Fibroblast of lung (primary cell): ENCODE results near the gene RBMS1. TPM values are rescaled to one million over a fixed set of nuclear protein-coding genes. Genes with fewer than 3 reads are reported as not detected.

Source experiments
- DNase-seq, 2 donors: peaks; one replicate each; pipeline versions ENCODE4 v3.0.0 to v3.0.0-alpha.2; 2010; ENCODE audit warnings: low read depth in 2 of 2
- H2AFZ ChIP-seq: 2 replicates; pipeline ENCODE4 v1.5.1; 2012; ENCODE audit warnings: low read length, control low read depth, inconsistent platforms
- H3K27ac ChIP-seq: 2 replicates; pipeline ENCODE4 v1.5.1; 2011; ENCODE audit warnings: low read length, control low read depth; ENCODE audit not compliant: insufficient read depth
- H3K27me3 ChIP-seq: 2 replicates; pipeline ENCODE4 v1.5.1; 2011; ENCODE audit warnings: mild to moderate bottlenecking, low read length; ENCODE audit not compliant: control insufficient read depth, insufficient read depth
- H3K36me3 ChIP-seq: 2 replicates; pipeline ENCODE4 v1.5.1; 2011; ENCODE audit warnings: low read length; ENCODE audit not compliant: control insufficient read depth, insufficient read depth
- H3K4me1 ChIP-seq: 2 replicates; pipeline ENCODE4 v1.5.1; 2011; ENCODE audit warnings: low read length; ENCODE audit not compliant: control insufficient read depth, insufficient read depth; ENCODE audit errors: extremely low read depth
- H3K4me2 ChIP-seq: 2 replicates; pipeline ENCODE4 v1.5.1; 2011; ENCODE audit warnings: low read length, control low read depth; ENCODE audit not compliant: insufficient read depth; ENCODE audit errors: extremely low read depth
- H3K4me3 ChIP-seq, 4 experiments: fragments of 200-600 bp in 1 of 4; sonication (generic) in 1 of 4; replicated peaks in 1 of 4; 2 replicates each; pipeline ENCODE4 v1.5.1; 2011 to 2016; ENCODE audit warnings: low read length in 4 of 4, low read depth in 3 of 4, mild to moderate bottlenecking in 3 of 4, control low read depth in 2 of 4, inconsistent platforms in 1 of 4, mixed read lengths in 1 of 4; ENCODE audit not compliant: insufficient read depth in 1 of 4; ENCODE audit errors: control extremely low read depth in 1 of 4
- H3K79me2 ChIP-seq: 2 replicates; pipeline ENCODE4 v1.5.1; 2012; ENCODE audit warnings: mild to moderate bottlenecking, low read length, inconsistent platforms; ENCODE audit not compliant: control insufficient read depth, insufficient read depth
- H3K9ac ChIP-seq: 2 replicates; pipeline ENCODE4 v1.5.1; 2011; ENCODE audit warnings: mild to moderate bottlenecking, low read length, control low read depth; ENCODE audit not compliant: insufficient read depth
- H3K9me3 ChIP-seq: 2 replicates; pipeline ENCODE4 v1.5.1; 2012; ENCODE audit warnings: low read depth, low read length; ENCODE audit not compliant: control insufficient read depth, insufficient read depth
- H4K20me1 ChIP-seq: 2 replicates; pipeline ENCODE4 v1.5.1; 2011; ENCODE audit warnings: low read length; ENCODE audit not compliant: control insufficient read depth, insufficient read depth; ENCODE audit errors: extremely low read depth
- CTCF ChIP-seq, 2 donors: IDR thresholded peaks in 1 of 2; conservative IDR thresholded peaks in 1 of 2; 1 replicate in 1 of 2; 2 replicates in 1 of 2; pipeline ENCODE4 v1.5.1; 2011 to 2012; ENCODE audit warnings: low read length in 2 of 2, control low read depth in 1 of 2, inconsistent platforms in 1 of 2, low read depth in 1 of 2, mild to moderate bottlenecking in 1 of 2
- EZH2 ChIP-seq: IDR thresholded peaks from 2 replicates; pipeline ENCODE4 v1.5.1; 2012; ENCODE audit warnings: low read length, control low read depth, mild to moderate bottlenecking; ENCODE audit errors: missing control alignments
- polyA plus RNA-seq, 2 donors: library from polyadenylated mRNA; depleted of rRNA in 1 of 2; stranded (reverse) in 1 of 2; unstranded in 1 of 2; fragments of >200 nt; gene quantifications; 2 replicates each; pipeline ENCODE4 v1.2.1, GENCODE V29; 2011 to 2012; ENCODE audit warnings: missing spikeins in 1 of 2
- total RNA-seq: library from RNA; depleted of rRNA; stranded (reverse); fragments of >200 nt; gene quantifications from 2 replicates; pipeline ENCODE4 v1.2.1, GENCODE V29; 2014

Gene RBMS1
- total and polyA plus RNA-seq, 2 donors (not counting 1 experiment from before 2014, with no cell fraction given) = 77.3 to 146 TPM

- no peaks in the 10 kb centered on the region for H3K36me3 ChIP-seq
- H3K27me3 ChIP-seq = no peaks in the 10 kb centered on the region
- TF ChIP-seq CTCF (conservative IDR thresholded peaks at IDR 0.05 in 1 of 2, IDR thresholded peaks at IDR 0.05 in 1 of 2; ENCODE audit: low read depth in 1 of 2, low read length in 2 of 2) (no peak), EZH2 (no peak)
- H3K9me3 ChIP-seq = no peaks in the 10 kb centered on the region
- no peak overlapping the region for H3K9ac ChIP-seq
- H4K20me1 ChIP-seq = peaks cover 4% of the 10 kb centered on the region
- H3K4me3 ChIP-seq = no peak overlapping the region
- peaks cover 87% of the 10 kb centered on the region for H3K79me2 ChIP-seq
- H3K4me1 ChIP-seq = peaks cover 9% of the 10 kb centered on the region
- H3K4me2 ChIP-seq = no peak overlapping the region
- no peak for DNase-seq
- no peak overlapping the region for H3K27ac ChIP-seq
- H2AFZ ChIP-seq = no peak overlapping the region
Observed at GRCh38 chr2:160356485-160356884, 137.1 kb downstream of the RBMS1 start.

- TF ChIP-seq EZH2 (no peak), CTCF (conservative IDR thresholded peaks at IDR 0.05 in 1 of 2, IDR thresholded peaks at IDR 0.05 in 1 of 2; ENCODE audit: low read depth in 1 of 2, low read length in 2 of 2) (no peak)
- H3K27ac ChIP-seq = no peak overlapping the region
- H3K36me3 ChIP-seq = no peaks in the 10 kb centered on the region
- no peaks in the 10 kb centered on the region for H3K9me3 ChIP-seq
- no peak overlapping the region for H3K4me2 ChIP-seq
- H2AFZ ChIP-seq = no peak overlapping the region
- H3K79me2 ChIP-seq = peaks cover 84% of the 10 kb centered on the region
- peaks cover 9% of the 10 kb centered on the region for H3K4me1 ChIP-seq
- no peak for DNase-seq
- H3K9ac ChIP-seq = no peak overlapping the region
- H3K4me3 ChIP-seq = no peak overlapping the region
- H4K20me1 ChIP-seq = peaks cover 4% of the 10 kb centered on the region
- H3K27me3 ChIP-seq = no peaks in the 10 kb centered on the region
Observed at GRCh38 chr2:160355080-160355479, 138.5 kb downstream of the RBMS1 start.

- DNase-seq = no peak
- H3K9me3 ChIP-seq = no peaks in the 10 kb centered on the region
- no peak for TF ChIP-seq EZH2
- TF ChIP-seq CTCF (conservative IDR thresholded peaks at IDR 0.05 in 1 of 2, IDR thresholded peaks at IDR 0.05 in 1 of 2; ENCODE audit: low read depth in 1 of 2, low read length in 2 of 2) = no peak
- H4K20me1 ChIP-seq = peaks cover 4% of the 10 kb centered on the region
- peaks cover 9% of the 10 kb centered on the region for H3K4me1 ChIP-seq
- H3K79me2 ChIP-seq = peaks cover 84% of the 10 kb centered on the region
- no peak overlapping the region for H3K27ac ChIP-seq
- no peak overlapping the region for H2AFZ ChIP-seq
- peaks cover 3% of the 10 kb centered on the region for H3K36me3 ChIP-seq
- H3K4me2 ChIP-seq = no peak overlapping the region
- no peak overlapping the region for H3K9ac ChIP-seq
- H3K27me3 ChIP-seq = no peaks in the 10 kb centered on the region
- no peak overlapping the region for H3K4me3 ChIP-seq
Observed at GRCh38 chr2:160354677-160355076, 138.9 kb downstream of the RBMS1 start.
